ENCODE data around the gene AKAP8L.
"Not testable (repeated sequence)": the region's sequence is repeated elsewhere in the genome, so short reads cannot be mapped to it uniquely, and the experiment has no call there.

Gene AKAP8L

GRCh38 chr19:15379999-15380647 lies 38.7 kb downstream of the AKAP8L start:
- peak; percentile 89 for DNase-seq

GRCh38 chr19:15379083-15379998 lies 39.4 kb downstream of the AKAP8L start, which contains the start of gene AKAP8:
Gene AKAP8 (minus strand): TSS chr19:15379787. CDS start chr19:15379731, 56 bp downstream.
- DNase-seq = peak; percentile 100

- DNase-seq = peak; percentile 58
These were observed 40.2 kb downstream of the AKAP8L start for GRCh38 chr19:15378534-15379082.

- no peak for DNase-seq
These were observed 43.9 kb downstream of the AKAP8L start for GRCh38 chr19:15374796-15375440.

GRCh38 chr19:15374105-15374651 lies 44.6 kb downstream of the AKAP8L start:
- no peak for DNase-seq

- DNase-seq = no peak
These were observed 45.1 kb downstream of the AKAP8L start for GRCh38 chr19:15373644-15374043.

GRCh38 chr19:15372891-15373301 lies 45.9 kb downstream of the AKAP8L start:
- no peak for DNase-seq

- DNase-seq = no peak
These were observed 46.3 kb downstream of the AKAP8L start for GRCh38 chr19:15372470-15372869.

- no peak for DNase-seq
These were observed 46.9 kb downstream of the AKAP8L start for GRCh38 chr19:15371786-15372380.

- DNase-seq = no peak
These were observed 47.7 kb downstream of the AKAP8L start for GRCh38 chr19:15371119-15371518.

- DNase-seq = no peak
These were observed 49.2 kb downstream of the AKAP8L start for GRCh38 chr19:15369594-15369891.

- DNase-seq = no peak
These were observed 49.8 kb downstream of the AKAP8L start for GRCh38 chr19:15368798-15369593.

- DNase-seq = no peak
These were observed 50.6 kb downstream of the AKAP8L start for GRCh38 chr19:15368051-15368632.

GRCh38 chr19:15367439-15367838 lies 51.3 kb downstream of the AKAP8L start:
- DNase-seq = no peak

- no peak for DNase-seq
These were observed 53.5 kb downstream of the AKAP8L start for GRCh38 chr19:15365264-15365663.

GRCh38 chr19:15363791-15364190 lies 55.0 kb downstream of the AKAP8L start:
- DNase-seq = not testable (repeated sequence)

- DNase-seq = not testable (repeated sequence)
These were observed 55.7 kb downstream of the AKAP8L start for GRCh38 chr19:15363048-15363447.

- not testable (repeated sequence) for DNase-seq
These were observed 58.8 kb downstream of the AKAP8L start for GRCh38 chr19:15360015-15360414.

GRCh38 chr19:15358918-15359317 lies 59.9 kb downstream of the AKAP8L start:
- DNase-seq = no peak

- no peak for DNase-seq
These were observed 60.9 kb downstream of the AKAP8L start for GRCh38 chr19:15357906-15358305.

Data from right kidney (tissue), 1 donor.